Measurements from ENCODE around the gene GATM.

Gene GATM

DNA sequence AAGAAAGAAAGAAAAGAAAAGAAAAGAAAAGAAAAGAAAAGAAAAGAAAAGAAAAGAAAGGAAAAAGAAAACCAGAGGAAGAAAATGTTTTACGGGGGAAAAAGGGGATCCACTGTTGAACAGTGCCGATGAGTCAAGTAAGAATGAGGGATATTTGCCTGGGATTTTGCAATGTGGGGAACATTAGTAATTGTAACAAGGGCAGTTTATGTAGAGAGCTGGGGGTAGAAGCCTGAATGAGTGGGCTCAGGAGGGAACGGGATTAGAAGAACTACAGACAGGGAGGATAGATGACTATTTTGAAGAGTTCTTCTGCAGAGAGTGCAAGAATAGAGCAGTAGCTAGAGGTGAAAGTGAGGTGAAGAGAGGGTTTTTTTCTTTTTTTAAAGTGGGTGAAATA, 28.7 kb downstream of the GATM start:
- WGBS = 91% methylated on average over 3 of the region's 3 CpGs
- no peaks in the 10 kb centered on the region for H3K4me1 ChIP-seq (ENCODE audit: insufficient read depth, low read length)
- H3K4me3 ChIP-seq (ENCODE audit: low read length) = no peak overlapping the region
- H3K27ac ChIP-seq (ENCODE audit: low read depth, low read length) = no peak overlapping the region
- H3K27me3 ChIP-seq (ENCODE audit: insufficient read depth, low read length) = no peaks in the 10 kb centered on the region
- no peaks in the 10 kb centered on the region for H3K9me3 ChIP-seq (ENCODE audit: insufficient read depth, low read depth, low read length)
- no peak overlapping the region for H3K9ac ChIP-seq (ENCODE audit: low read depth, low read length)
- no peaks in the 10 kb centered on the region for H3K36me3 ChIP-seq (ENCODE audit: insufficient read depth, low read length)

DNA sequence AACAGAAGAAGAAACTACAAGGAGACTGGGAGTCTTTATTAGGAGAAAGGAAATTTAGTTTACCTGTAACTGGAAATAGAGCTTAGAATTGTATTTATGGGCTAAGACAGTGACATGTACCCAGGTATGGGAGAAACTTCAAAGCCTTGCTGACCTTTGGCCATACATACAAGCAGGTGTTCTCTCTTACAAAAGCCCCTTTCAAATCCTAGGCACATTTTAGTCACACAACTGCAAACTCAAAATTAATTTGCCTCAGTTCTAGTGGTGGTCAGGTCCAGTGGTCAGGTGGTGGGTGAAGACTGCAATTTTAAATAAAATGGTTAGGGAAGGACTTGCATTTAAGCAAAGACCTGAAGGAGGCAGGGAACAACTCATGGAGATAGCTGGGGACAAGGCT, 30.4 kb downstream of the GATM start:
- Histone ChIP-seq H3K9ac (ENCODE audit: low read depth, low read length) (no peak overlapping the region), H3K27ac (ENCODE audit: low read depth, low read length) (no peak overlapping the region), H3K9me3 (ENCODE audit: insufficient read depth, low read depth, low read length) (no peaks in the 10 kb centered on the region), H3K4me1 (ENCODE audit: insufficient read depth, low read length) (no peaks in the 10 kb centered on the region), H3K27me3 (ENCODE audit: insufficient read depth, low read length) (no peaks in the 10 kb centered on the region), H3K36me3 (ENCODE audit: insufficient read depth, low read length) (no peaks in the 10 kb centered on the region), H3K4me3 (ENCODE audit: low read length) (no peak overlapping the region)

GRCh38 chr15:45347033-45347432, 31.3 kb downstream of the GATM start:
- Histone ChIP-seq H3K4me1 (ENCODE audit: insufficient read depth, low read length) (no peaks in the 10 kb centered on the region), H3K27ac (ENCODE audit: low read depth, low read length) (no peak overlapping the region), H3K27me3 (ENCODE audit: insufficient read depth, low read length) (no peaks in the 10 kb centered on the region), H3K9ac (ENCODE audit: low read depth, low read length) (no peak overlapping the region), H3K4me3 (ENCODE audit: low read length) (no peak overlapping the region), H3K36me3 (ENCODE audit: insufficient read depth, low read length) (no peaks in the 10 kb centered on the region), H3K9me3 (ENCODE audit: insufficient read depth, low read depth, low read length) (no peaks in the 10 kb centered on the region)
- WGBS = 67% methylated on average over 3 of the region's 4 CpGs

GRCh38 chr15:45346381-45346780, 32.0 kb downstream of the GATM start:
- Histone ChIP-seq H3K4me3 (ENCODE audit: low read length) (no peak overlapping the region), H3K36me3 (ENCODE audit: insufficient read depth, low read length) (no peaks in the 10 kb centered on the region), H3K4me1 (ENCODE audit: insufficient read depth, low read length) (no peaks in the 10 kb centered on the region), H3K27me3 (ENCODE audit: insufficient read depth, low read length) (no peaks in the 10 kb centered on the region), H3K27ac (ENCODE audit: low read depth, low read length) (no peak overlapping the region), H3K9ac (ENCODE audit: low read depth, low read length) (no peak overlapping the region), H3K9me3 (ENCODE audit: insufficient read depth, low read depth, low read length) (no peaks in the 10 kb centered on the region)
- WGBS = 86% methylated on average over 3 of the region's 3 CpGs

DNA sequence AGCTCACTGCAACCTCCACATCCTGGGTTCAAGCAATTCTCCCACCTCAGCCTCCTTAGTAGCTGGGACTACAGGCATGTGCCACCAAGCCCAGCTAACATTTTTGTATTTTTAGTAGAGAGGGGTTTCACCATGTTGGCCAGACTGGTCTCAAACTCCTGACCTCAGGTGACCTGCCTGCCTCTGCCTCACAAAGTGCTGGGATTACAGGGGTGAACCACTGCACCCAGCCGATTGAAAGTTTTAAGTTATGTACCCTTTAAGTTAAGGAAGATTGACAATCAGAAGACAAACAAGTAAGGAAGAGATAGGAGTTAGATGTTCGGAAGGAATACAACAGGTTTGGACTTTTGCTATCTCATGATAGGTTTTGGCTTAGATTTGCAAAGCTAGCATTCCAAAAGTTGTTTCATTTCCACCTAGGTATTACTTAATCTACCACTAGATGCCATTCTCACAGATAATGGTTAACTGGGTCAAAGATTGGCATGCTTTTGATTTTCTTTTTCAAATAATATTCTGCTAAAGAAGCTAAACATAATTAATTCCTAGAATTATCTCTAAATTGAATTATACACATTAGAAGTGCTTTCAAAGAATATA, 35.0 kb downstream of the GATM start:
- H3K4me1 ChIP-seq (ENCODE audit: insufficient read depth, low read length) = no peaks in the 10 kb centered on the region
- H3K27me3 ChIP-seq (ENCODE audit: insufficient read depth, low read length) = no peaks in the 10 kb centered on the region
- H3K27ac ChIP-seq (ENCODE audit: low read depth, low read length) = no peak overlapping the region
- no peak overlapping the region for H3K4me3 ChIP-seq (ENCODE audit: low read length)
- no peaks in the 10 kb centered on the region for H3K36me3 ChIP-seq (ENCODE audit: insufficient read depth, low read length)
- H3K9ac ChIP-seq (ENCODE audit: low read depth, low read length) = no peak overlapping the region
- 88% methylated on average over 2 of the region's 2 CpGs for WGBS
- no peaks in the 10 kb centered on the region for H3K9me3 ChIP-seq (ENCODE audit: insufficient read depth, low read depth, low read length)

- no peaks in the 10 kb centered on the region for H3K4me1 ChIP-seq (ENCODE audit: insufficient read depth, low read length)
- no peak overlapping the region for H3K9ac ChIP-seq (ENCODE audit: low read depth, low read length)
- no peaks in the 10 kb centered on the region for H3K36me3 ChIP-seq (ENCODE audit: insufficient read depth, low read length)
- no peak overlapping the region for H3K4me3 ChIP-seq (ENCODE audit: low read length)
- H3K27ac ChIP-seq (ENCODE audit: low read depth, low read length) = no peak overlapping the region
- WGBS = 100% methylated on average over 1 of the region's 4 CpGs
- no peaks in the 10 kb centered on the region for H3K9me3 ChIP-seq (ENCODE audit: insufficient read depth, low read depth, low read length)
- H3K27me3 ChIP-seq (ENCODE audit: insufficient read depth, low read length) = no peaks in the 10 kb centered on the region
These were observed 36.6 kb downstream of the GATM start for GRCh38 chr15:45341790-45342189.

- H3K36me3 ChIP-seq (ENCODE audit: insufficient read depth, low read length) = no peaks in the 10 kb centered on the region
- no peak overlapping the region for H3K4me3 ChIP-seq (ENCODE audit: low read length)
- H3K9ac ChIP-seq (ENCODE audit: low read depth, low read length) = no peak overlapping the region
- no peaks in the 10 kb centered on the region for H3K27me3 ChIP-seq (ENCODE audit: insufficient read depth, low read length)
- no peak overlapping the region for H3K27ac ChIP-seq (ENCODE audit: low read depth, low read length)
- WGBS = 76% methylated on average over 3 of the region's 3 CpGs
- H3K4me1 ChIP-seq (ENCODE audit: insufficient read depth, low read length) = no peaks in the 10 kb centered on the region
- no peaks in the 10 kb centered on the region for H3K9me3 ChIP-seq (ENCODE audit: insufficient read depth, low read depth, low read length)
These were observed 37.9 kb downstream of the GATM start for GRCh38 chr15:45340429-45340828.

DNA sequence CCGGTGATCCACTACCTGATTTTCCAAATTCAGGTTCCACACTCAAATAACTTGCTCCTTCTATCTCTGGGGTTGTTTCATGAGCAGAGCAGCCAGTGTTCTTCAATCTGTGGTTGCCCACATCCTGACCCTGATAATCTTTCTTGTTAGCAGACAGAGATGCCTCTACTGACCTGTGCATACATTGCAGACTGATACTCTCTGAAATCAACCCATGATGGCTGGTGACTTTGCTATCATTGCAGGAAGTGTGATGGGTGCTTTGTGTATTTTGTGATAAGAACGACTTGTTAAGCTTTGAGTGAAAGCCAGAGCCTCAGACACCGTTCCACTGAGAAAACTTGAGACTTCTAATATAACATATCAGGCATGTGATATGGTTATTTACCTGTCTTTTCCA, 39.9 kb downstream of the GATM start:
- no peaks in the 10 kb centered on the region for H3K27me3 ChIP-seq (ENCODE audit: insufficient read depth, low read length)
- WGBS = 89% methylated on average over 2 of the region's 3 CpGs
- H3K9me3 ChIP-seq (ENCODE audit: insufficient read depth, low read depth, low read length) = no peaks in the 10 kb centered on the region
- no peaks in the 10 kb centered on the region for H3K4me1 ChIP-seq (ENCODE audit: insufficient read depth, low read length)
- no peak overlapping the region for H3K9ac ChIP-seq (ENCODE audit: low read depth, low read length)
- no peaks in the 10 kb centered on the region for H3K36me3 ChIP-seq (ENCODE audit: insufficient read depth, low read length)
- H3K4me3 ChIP-seq (ENCODE audit: low read length) = no peak overlapping the region
- no peak overlapping the region for H3K27ac ChIP-seq (ENCODE audit: low read depth, low read length)

DNA sequence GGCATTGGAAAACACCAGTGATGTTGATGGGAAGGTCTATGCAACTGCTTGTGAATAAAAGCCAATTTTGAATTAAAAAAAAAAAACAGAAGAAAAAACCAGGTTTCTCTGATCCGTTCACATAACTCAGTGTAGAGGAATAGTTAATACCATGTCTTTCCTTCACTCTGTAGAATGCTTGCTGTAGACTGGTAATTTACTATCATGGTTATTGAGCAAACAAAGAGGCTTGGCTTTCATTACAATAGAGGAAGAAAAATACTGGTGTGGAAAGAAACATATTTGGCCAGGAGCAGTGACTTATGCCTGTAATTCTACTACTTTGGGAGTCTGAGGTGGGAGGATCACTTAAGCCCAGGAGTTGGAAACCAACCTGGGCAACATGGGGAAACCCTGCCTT, 41.1 kb downstream of the GATM start:
- H3K9ac ChIP-seq (ENCODE audit: low read depth, low read length) = no peak overlapping the region
- H3K36me3 ChIP-seq (ENCODE audit: insufficient read depth, low read length) = no peaks in the 10 kb centered on the region
- H3K27me3 ChIP-seq (ENCODE audit: insufficient read depth, low read length) = no peaks in the 10 kb centered on the region
- no CpG with 5 or more reads among the region's 1 CpG for WGBS
- H3K27ac ChIP-seq (ENCODE audit: low read depth, low read length) = no peak overlapping the region
- H3K9me3 ChIP-seq (ENCODE audit: insufficient read depth, low read depth, low read length) = 0 out of 2 replicates have a peak, but pooled peaks cover 3% of the 10 kb centered on the region
- no peak overlapping the region for H3K4me3 ChIP-seq (ENCODE audit: low read length)
- no peaks in the 10 kb centered on the region for H3K4me1 ChIP-seq (ENCODE audit: insufficient read depth, low read length)

DNA sequence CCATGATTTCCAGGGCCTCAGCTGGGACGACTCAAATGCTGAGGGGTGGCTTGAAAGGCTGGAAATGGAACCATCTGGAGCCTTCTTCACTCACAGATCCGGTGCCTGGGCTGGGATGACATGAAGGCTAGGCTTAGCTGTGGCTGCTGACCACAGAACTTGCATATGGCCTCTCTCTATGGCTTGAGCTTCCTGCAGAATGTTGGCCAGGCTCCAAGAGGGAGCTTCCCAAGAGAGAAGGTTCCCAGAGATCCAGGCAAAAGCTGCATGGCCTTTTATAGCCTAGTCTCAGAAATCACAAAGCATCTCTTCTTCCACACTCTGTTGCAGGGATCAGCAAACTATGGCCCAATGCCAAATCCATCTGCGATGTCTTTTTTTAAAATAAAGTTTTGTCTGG, 44.8 kb downstream of the GATM start:
- H3K36me3 ChIP-seq (ENCODE audit: insufficient read depth, low read length) = no peaks in the 10 kb centered on the region
- H3K4me3 ChIP-seq (ENCODE audit: low read length) = no peak overlapping the region
- no peaks in the 10 kb centered on the region for H3K27me3 ChIP-seq (ENCODE audit: insufficient read depth, low read length)
- 0 out of 2 replicates have a peak, but pooled peaks cover 3% of the 10 kb centered on the region for H3K9me3 ChIP-seq (ENCODE audit: insufficient read depth, low read depth, low read length)
- H3K9ac ChIP-seq (ENCODE audit: low read depth, low read length) = no peak overlapping the region
- WGBS = 81% methylated on average over 3 of the region's 3 CpGs
- H3K4me1 ChIP-seq (ENCODE audit: insufficient read depth, low read length) = 0 out of 2 replicates have a peak, but pooled peaks cover under 1% of the 10 kb centered on the region
- no peak overlapping the region for H3K27ac ChIP-seq (ENCODE audit: low read depth, low read length)

GRCh38 chr15:45332694-45333093, 45.6 kb downstream of the GATM start:
- Histone ChIP-seq H3K4me3 (ENCODE audit: low read length) (no peak overlapping the region), H3K4me1 (ENCODE audit: insufficient read depth, low read length) (0 out of 2 replicates have a peak, but pooled peaks cover 6% of the 10 kb centered on the region), H3K27me3 (ENCODE audit: insufficient read depth, low read length) (no peaks in the 10 kb centered on the region), H3K9ac (ENCODE audit: low read depth, low read length) (no peak overlapping the region), H3K9me3 (ENCODE audit: insufficient read depth, low read depth, low read length) (0 out of 2 replicates have a peak, but pooled peaks cover 3% of the 10 kb centered on the region), H3K36me3 (ENCODE audit: insufficient read depth, low read length) (no peaks in the 10 kb centered on the region), H3K27ac (ENCODE audit: low read depth, low read length) (no peak overlapping the region)
- WGBS = 98% methylated on average over 12 of the region's 12 CpGs

GRCh38 chr15:45331972-45332371, 46.4 kb downstream of the GATM start:
- Histone ChIP-seq H3K4me1 (ENCODE audit: insufficient read depth, low read length) (peaks cover 9% of the 10 kb centered on the region; the same call in 1 of the 2 replicates), H3K9me3 (ENCODE audit: insufficient read depth, low read depth, low read length) (0 out of 2 replicates have a peak, but pooled peaks cover 3% of the 10 kb centered on the region), H3K4me3 (ENCODE audit: low read length) (no peak overlapping the region), H3K27me3 (ENCODE audit: insufficient read depth, low read length) (no peaks in the 10 kb centered on the region), H3K27ac (ENCODE audit: low read depth, low read length) (no peak overlapping the region), H3K9ac (ENCODE audit: low read depth, low read length) (no peak overlapping the region), H3K36me3 (ENCODE audit: insufficient read depth, low read length) (no peaks in the 10 kb centered on the region)
- WGBS = 91% methylated on average over 4 of the region's 4 CpGs
